ENCODE data around the gene HSD17B12. TPM values are rescaled to one million over a fixed set of nuclear protein-coding genes. Genes with fewer than 3 reads are reported as not detected.
A peak's percentile ranks its signal among the peaks of the same experiment; 100 is the strongest.

Gene HSD17B12
- total RNA-seq, 2 experiments from 2014 or later: 70.9 to 138 TPM

- Histone ChIP-seq H3K36me3 (ENCODE audit: insufficient read depth, low read length) (peaks cover 55% of the 10 kb centered on the region), H3K79me2 (ENCODE audit: insufficient read depth, low read depth, low read length) (peaks cover 36% of the 10 kb centered on the region; the same call in 1 of the 2 replicates), H3K9me3 (ENCODE audit: low read length) (peaks cover 32% of the 10 kb centered on the region), H3K4me2 (ENCODE audit: low read length) (peak overlapping the region; percentile 74), H4K20me1 (ENCODE audit: insufficient read depth, low read length) (no peaks in the 10 kb centered on the region), H3K4me3 (ENCODE audit: low read depth, low read length, poor library complexity, severe bottlenecking) (peak overlapping the region; percentile 23), H3K27ac (ENCODE audit: low read depth, low read length, poor library complexity, severe bottlenecking) (peak overlapping the region; percentile 66), H3K4me1 (ENCODE audit: insufficient read depth, low read length, poor library complexity, severe bottlenecking) (peaks cover 24% of the 10 kb centered on the region), H2AFZ (ENCODE audit: low read length) (no peak overlapping the region), H3K9me2 (ENCODE audit: insufficient read depth, low read length) (no peaks in the 10 kb centered on the region)
- BruUV-seq (replicated peaks): no TSS peak
- TF ChIP-seq EZH2phosphoT487 (IDR thresholded peaks at IDR 0.05; ENCODE audit: borderline replicate concordance, low read depth, low read length) (no peak), CTCF (conservative IDR thresholded peaks at IDR 0.05; ENCODE audit: low read length) (no peak)
- intact Hi-C loops (cut with micrococcal nuclease; ENCODE audit: unreplicated experiment): loop anchor here (5.0 kb wide), 2 partner anchors 86 to 106 kb away; partner anchors contain the start of gene HSD17B12
- ChIA-PET CTCF (ENCODE audit: unreplicated experiment) (interaction anchor here (0.8 kb wide), 1 partner anchor 20 kb away, joined by 3 read pairs; no protein-coding TSS in a partner anchor), POLR2A (interaction anchor here (0.6 to 3.3 kb wide), 15 partner anchors 8 to 426 kb away, joined by 3 to 19 read pairs (median 4); no protein-coding TSS in a partner anchor)
- DNase-seq (ENCODE audit: low spot score): peak; percentile 79
These were observed 107.9 kb downstream of the HSD17B12 start for GRCh38 chr11:43788421-43788820.

GRCh38 chr11:43789700-43790443 is 109.3 kb downstream of the HSD17B12 start:
- intact Hi-C loops (cut with micrococcal nuclease; ENCODE audit: unreplicated experiment): loop anchor here (5.0 kb wide), 2 partner anchors 88 to 108 kb away; partner anchors contain the start of gene HSD17B12
- Histone ChIP-seq H3K9me2 (ENCODE audit: insufficient read depth, low read length) (no peaks in the 10 kb centered on the region), H3K36me3 (ENCODE audit: insufficient read depth, low read length) (peaks cover 43% of the 10 kb centered on the region), H3K4me2 (ENCODE audit: low read length) (no peak overlapping the region), H3K4me3 (ENCODE audit: low read depth, low read length, poor library complexity, severe bottlenecking) (no peak overlapping the region), H4K20me1 (ENCODE audit: insufficient read depth, low read length) (no peaks in the 10 kb centered on the region), H2AFZ (ENCODE audit: low read length) (no peak overlapping the region), H3K27ac (ENCODE audit: low read depth, low read length, poor library complexity, severe bottlenecking) (no peak overlapping the region), H3K79me2 (ENCODE audit: insufficient read depth, low read depth, low read length) (peaks cover 36% of the 10 kb centered on the region; the same call in 1 of the 2 replicates), H3K4me1 (ENCODE audit: insufficient read depth, low read length, poor library complexity, severe bottlenecking) (peaks cover 24% of the 10 kb centered on the region), H3K9me3 (ENCODE audit: low read length) (peaks cover 20% of the 10 kb centered on the region)
- ChIA-PET CTCF (ENCODE audit: unreplicated experiment) (no interaction called here), POLR2A (interaction anchor here (0.9 to 3.3 kb wide), 4 partner anchors 9 to 129 kb away, joined by 3 to 19 read pairs (median 4); no protein-coding TSS in a partner anchor)
- BruUV-seq (replicated peaks): no TSS peak
- TF ChIP-seq CTCF (conservative IDR thresholded peaks at IDR 0.05; ENCODE audit: low read length) (no peak), EZH2phosphoT487 (IDR thresholded peaks at IDR 0.05; ENCODE audit: borderline replicate concordance, low read depth, low read length) (no peak)
- no peak for DNase-seq (ENCODE audit: low spot score)

GRCh38 chr11:43790444-43790794 is 109.9 kb downstream of the HSD17B12 start:
- intact Hi-C loops (cut with micrococcal nuclease; ENCODE audit: unreplicated experiment): no loop called here
- no peak overlapping the region for H3K4me2 ChIP-seq (ENCODE audit: low read length)
- CTCF ChIA-PET (ENCODE audit: unreplicated experiment): no interaction called here
- H3K79me2 ChIP-seq (ENCODE audit: insufficient read depth, low read depth, low read length): peaks cover 33% of the 10 kb centered on the region; the same call in 1 of the 2 replicates
- DNase-seq (ENCODE audit: low spot score): no peak
- H2AFZ ChIP-seq (ENCODE audit: low read length): no peak overlapping the region
- no TSS peak for BruUV-seq (replicated peaks)
- H3K9me2 ChIP-seq (ENCODE audit: insufficient read depth, low read length): no peaks in the 10 kb centered on the region
- POLR2A ChIA-PET: interaction anchor here (1.3 kb wide), 1 partner anchor 129 kb away, joined by 4 read pairs; no protein-coding TSS in a partner anchor
- TF ChIP-seq CTCF (conservative IDR thresholded peaks at IDR 0.05; ENCODE audit: low read length): no peak
- TF ChIP-seq EZH2phosphoT487 (IDR thresholded peaks at IDR 0.05; ENCODE audit: borderline replicate concordance, low read depth, low read length): no peak
- H3K36me3 ChIP-seq (ENCODE audit: insufficient read depth, low read length): peaks cover 42% of the 10 kb centered on the region
- H3K4me1 ChIP-seq (ENCODE audit: insufficient read depth, low read length, poor library complexity, severe bottlenecking): peaks cover 24% of the 10 kb centered on the region
- H3K9me3 ChIP-seq (ENCODE audit: low read length): peaks cover 15% of the 10 kb centered on the region
- no peak overlapping the region for H3K27ac ChIP-seq (ENCODE audit: low read depth, low read length, poor library complexity, severe bottlenecking)
- no peaks in the 10 kb centered on the region for H4K20me1 ChIP-seq (ENCODE audit: insufficient read depth, low read length)
- no peak overlapping the region for H3K4me3 ChIP-seq (ENCODE audit: low read depth, low read length, poor library complexity, severe bottlenecking)

Data from OCI-LY7 (cell line).